ENCODE measurements around the gene PF4V1.

DNA sequence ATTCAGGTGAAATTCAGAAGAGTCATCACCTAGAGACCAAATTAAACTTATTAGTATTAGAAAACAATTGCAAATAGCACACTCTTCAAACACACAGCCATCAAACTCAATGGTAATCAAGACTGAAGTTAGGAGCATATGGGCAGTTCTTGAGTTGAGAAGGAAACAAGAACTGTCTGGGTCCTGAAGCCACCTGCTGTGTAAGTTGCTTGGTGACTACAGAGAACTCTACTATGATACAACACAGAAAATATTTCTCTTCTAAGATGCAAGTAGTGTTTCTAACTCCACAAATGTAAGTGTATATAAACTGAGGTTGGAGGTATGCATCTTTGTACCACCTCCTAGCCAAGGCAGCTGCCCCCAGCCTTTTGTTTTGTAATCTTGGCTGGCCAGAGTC lies 325 bp upstream of the PF4V1 start:
- TF ChIP-seq, protein P1, sequence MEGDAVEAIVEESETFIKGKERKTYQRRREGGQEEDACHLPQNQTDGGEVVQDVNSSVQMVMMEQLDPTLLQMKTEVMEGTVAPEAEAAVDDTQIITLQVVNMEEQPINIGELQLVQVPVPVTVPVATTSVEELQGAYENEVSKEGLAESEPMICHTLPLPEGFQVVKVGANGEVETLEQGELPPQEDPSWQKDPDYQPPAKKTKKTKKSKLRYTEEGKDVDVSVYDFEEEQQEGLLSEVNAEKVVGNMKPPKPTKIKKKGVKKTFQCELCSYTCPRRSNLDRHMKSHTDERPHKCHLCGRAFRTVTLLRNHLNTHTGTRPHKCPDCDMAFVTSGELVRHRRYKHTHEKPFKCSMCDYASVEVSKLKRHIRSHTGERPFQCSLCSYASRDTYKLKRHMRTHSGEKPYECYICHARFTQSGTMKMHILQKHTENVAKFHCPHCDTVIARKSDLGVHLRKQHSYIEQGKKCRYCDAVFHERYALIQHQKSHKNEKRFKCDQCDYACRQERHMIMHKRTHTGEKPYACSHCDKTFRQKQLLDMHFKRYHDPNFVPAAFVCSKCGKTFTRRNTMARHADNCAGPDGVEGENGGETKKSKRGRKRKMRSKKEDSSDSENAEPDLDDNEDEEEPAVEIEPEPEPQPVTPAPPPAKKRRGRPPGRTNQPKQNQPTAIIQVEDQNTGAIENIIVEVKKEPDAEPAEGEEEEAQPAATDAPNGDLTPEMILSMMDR (conservative IDR thresholded peaks at IDR 0.05): no peak
- no peak for TF ChIP-seq EZH2 (IDR thresholded peaks at IDR 0.05; ENCODE audit: low read depth)

Measured in PC-9 (cell line).